Activated effector memory CD4-positive, alpha-beta T cell treated with anti-CD3 and anti-CD28 coated beads, Interleukin-2, amount 50 U/mL, for 16 hours (primary cell): ENCODE results near the gene KCNK3.

Experiments
- DNase-seq: peaks from one replicate; pipeline ENCODE4 v3.0.0-alpha.2; 2020

Gene KCNK3

DNA sequence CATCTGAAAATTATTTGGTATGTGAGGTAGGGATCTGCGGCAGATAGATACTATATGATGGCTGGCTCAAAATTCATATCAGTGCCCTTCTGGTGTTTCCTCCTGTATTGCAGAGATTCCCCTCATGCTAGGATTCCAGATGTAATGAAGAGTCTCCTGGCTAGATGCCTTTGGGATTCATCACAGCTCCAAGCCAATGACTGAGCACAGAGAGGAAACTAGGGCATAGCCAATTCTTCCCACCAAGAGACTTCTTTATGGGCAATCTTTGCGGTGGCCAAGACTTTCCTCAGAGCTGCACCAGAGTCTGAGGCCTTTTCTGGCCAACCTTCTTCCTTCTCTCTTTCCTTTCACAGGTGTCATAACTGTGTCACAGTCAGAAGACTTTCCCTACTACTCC, 25.9 kb upstream of the KCNK3 start:
- no peak for DNase-seq

DNA sequence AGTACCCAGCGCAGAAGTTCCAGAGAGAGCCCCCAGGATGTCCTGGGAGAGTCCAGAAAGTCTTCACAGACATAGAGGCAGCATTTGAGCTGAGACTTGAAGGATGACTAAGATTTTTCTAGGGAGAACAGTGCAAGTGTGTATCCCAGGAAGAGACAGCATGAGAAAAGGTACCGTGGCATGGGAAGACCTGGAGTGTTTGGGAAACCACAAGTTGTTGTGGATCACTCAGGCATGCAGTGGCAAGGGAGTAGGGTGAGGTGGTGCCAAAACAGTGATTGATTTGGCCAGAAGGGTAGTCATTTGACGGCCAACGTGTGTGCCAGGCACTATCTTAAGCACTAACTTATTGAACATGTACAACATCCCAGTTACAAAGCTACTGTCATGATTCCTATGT, 24.5 kb upstream of the KCNK3 start:
- no peak for DNase-seq

DNA sequence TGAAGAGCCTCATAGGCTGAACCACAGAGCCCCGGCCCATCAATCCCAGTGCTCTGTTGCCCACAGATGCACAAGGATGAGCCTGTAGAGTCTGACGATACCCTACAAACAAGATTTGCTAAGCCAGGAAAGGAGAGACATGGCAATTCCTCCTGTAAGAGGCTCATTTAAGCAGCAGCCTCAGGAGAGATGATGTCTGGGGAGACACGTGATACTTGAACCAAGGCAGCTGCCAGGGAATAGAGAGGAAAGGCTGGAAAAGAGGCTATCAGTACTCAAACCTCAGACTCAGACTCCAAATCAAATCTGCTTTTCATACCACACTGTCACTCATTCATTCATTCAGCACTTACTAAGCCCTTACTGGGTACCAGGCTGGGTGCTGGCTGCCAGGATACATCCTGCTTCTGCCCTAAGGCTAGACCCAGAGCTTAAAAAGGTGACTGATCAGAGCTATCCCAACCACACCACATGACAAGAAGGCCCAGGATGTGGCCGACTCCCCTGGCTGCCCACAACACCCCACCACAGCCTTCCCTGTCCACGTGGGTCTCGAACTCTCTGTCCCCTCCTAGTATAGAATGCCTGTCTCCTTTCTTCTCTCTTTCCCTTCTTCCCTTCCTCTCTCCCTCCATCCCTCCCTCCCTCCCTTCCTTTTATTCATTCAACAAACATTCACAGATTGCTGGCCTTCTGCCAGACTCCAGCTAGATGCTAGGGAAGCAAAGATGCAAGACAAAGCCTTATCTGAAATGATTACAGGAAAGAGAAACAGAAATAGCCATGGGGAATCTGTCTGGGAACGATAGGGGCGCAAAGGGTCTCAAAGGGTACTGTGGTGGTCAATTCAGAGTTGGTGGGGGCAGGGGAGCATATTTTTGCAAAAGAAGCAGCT, 23.4 kb upstream of the KCNK3 start:
- DNase-seq, result no peak

DNA sequence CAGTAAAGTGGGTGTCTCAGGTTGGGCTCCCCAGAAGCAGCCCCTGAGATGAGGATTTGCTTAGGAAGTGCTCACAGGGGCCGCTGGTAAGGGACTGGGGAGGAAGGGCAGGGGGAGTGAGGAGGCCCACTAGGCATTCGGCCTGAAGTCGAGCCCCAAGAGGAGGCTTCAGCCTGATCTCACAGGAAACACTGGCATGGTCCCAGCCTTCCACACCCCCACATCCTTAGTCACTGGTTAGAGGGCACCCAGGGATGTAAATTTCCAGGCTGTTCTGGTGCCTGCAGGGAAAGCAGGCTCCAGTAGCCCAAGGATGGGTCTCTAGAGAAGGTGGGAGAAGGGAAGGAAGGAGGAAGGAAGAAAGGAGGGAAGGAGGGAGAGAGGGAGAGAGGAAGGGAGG, 22.4 kb upstream of the KCNK3 start:
- no peak for DNase-seq

DNA sequence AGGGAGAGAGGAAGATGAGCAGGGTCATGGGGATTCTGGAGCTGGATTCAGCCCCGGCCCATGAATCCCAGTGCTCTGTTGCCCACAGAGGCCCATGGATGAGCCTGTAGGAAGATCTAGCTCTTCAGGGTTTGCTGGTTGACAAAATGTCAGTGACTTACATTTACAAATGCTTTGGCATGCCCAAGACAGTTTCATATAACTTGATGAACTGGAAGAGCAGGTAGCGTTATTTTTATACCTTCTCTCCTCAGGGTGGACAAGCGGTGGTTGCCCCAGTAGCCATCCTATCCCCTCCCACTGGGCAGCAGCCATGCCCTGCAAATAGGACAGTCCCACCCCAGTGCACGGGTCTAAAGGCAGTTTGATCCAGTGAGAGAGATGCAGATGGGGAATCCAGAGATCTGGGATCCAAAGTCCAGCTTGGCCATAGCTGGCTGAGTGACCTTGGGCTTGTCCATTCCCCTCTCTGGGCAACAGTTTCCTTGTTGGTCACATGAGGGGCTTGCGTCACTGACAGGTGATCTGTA, 21.5 kb upstream of the KCNK3 start:
- peak; percentile 5 for DNase-seq

DNA sequence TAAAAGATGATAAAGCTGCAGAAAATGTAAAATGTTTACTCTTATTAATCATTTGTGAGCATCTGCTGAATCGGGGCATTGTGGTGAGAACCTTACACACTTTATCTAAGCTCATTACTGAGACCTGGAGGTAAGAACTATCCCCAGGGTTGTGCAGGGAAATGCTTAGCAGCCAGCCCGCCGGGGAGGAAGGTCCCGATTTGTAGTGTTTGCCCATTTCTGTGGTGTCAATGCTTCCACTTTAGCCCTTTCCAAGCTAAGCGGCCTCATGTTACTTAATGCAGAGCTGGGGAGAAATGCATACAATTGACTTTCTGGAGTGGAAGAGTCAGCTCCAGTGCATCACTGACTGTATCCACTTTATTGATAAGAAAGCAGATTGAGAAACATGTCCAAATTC, 20.8 kb upstream of the KCNK3 start:
- DNase-seq, result peak; percentile 10

DNA sequence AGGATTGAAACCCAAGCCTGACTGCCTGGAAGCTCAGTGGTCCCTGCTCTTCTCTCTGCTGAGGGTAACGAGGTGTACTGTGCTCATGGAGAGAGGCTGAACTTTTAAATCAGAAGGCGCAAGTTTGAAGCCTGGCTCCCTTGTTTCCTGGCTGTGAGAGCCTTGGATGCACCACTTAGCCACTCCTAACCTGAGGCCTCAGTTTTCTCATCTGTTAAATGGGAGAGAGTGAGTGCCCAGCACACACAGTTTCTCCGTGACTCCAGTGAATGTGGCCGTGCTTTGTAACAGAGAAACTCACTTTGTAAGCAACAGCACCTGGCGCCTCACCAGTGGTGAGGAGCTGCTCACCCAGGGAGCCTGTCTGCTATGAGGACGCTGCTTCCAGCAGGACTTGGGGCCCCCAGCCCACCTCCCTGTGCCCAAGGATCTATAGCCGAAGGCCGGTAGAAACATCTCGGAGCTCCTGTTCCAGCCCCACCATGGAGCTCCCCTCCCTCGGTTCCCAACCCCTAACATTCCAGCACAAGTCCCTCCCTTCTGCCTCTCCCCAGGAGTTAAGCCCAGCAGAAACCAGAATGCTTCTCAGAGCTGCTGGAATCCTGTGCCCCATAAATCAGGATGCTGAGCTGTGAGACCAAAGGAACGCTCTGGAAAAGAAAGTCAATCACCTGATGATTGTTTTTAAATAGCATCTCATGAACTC, 20.3 kb upstream of the KCNK3 start:
- peak; percentile 39 for DNase-seq

DNA sequence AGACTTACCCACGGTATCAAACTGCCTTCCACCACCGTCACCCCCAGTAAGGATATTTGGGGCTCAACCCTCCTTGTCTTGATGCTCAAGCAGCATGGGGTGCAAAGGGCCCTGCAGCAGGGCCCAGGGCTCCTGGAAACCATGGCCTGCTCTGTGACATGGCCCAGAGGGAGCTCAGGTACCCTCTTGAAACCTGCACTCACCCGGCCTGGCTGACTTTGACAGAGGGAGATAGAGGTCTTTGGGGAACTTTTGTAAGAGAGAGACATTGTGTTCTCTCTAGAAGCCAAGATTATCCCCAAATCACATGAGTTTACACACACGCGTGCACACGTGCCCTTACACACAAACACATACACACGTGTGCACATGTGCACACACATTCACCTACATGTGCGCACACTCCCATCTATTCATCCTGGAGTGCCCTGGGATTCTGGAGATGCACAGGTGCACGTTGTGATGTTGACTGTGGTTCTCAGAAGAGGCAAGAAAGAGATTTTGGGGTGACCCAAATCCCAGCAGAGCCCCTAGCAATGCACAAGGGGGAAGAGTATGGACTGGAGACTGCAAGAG, 19.6 kb upstream of the KCNK3 start:
- DNase-seq, result peak; percentile 22

DNA sequence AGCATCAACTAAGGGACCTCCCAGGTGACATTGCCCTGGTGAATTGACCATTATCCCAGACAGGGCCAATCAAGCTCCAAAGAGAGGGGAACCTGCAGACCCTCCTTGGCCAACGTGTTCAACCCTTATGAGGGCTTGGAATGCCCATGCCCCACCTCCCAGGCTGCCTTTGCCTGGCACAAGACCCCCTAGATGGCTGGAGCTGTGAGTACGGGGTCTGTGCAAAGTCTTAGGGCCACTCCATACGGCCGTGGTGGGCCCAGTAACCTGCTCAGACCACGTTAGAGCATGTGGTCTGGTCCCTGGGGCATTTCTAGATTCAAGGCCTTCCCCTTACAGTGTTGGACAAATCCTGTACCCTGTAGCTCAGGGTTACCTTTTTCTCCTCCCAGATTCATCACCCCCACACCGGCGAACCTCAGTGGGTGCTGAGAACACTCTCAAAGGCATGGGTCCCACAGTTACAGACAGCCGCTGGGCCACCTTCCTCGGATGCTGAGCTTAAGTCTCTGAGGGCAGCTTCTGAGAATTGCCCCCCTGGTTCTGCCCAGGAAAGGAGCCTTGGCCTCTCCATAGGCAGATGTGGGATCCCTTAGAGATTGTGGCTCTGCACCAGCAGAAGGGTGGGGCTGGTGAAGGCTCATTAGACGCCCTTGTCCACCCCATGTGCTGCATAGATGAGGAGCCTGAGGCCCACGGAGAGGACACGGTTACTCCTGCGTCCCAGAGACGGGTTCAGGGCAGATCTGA, 18.3 kb upstream of the KCNK3 start:
- peak; percentile 48 for DNase-seq

DNA sequence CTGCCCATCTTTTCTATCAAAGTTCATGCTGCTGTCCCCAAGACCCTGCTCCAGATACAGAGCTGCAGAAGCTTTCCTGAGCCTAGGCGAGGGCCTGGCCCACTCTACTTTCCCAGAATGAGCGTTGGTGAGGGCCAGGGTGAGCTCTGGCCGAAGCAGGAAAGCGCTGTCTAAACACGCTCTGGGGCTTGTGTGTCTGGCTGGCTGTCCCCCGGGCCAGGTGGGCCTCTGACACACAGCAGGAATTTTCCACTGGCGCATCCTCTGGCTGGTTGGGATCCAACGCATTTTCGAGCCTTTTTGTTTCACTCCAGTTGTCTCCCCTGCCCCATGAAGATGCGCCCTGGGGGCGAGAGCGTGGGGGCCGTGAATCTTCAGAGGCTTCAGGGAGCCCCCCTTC, 17.8 kb upstream of the KCNK3 start:
- peak; percentile 37 for DNase-seq

DNA sequence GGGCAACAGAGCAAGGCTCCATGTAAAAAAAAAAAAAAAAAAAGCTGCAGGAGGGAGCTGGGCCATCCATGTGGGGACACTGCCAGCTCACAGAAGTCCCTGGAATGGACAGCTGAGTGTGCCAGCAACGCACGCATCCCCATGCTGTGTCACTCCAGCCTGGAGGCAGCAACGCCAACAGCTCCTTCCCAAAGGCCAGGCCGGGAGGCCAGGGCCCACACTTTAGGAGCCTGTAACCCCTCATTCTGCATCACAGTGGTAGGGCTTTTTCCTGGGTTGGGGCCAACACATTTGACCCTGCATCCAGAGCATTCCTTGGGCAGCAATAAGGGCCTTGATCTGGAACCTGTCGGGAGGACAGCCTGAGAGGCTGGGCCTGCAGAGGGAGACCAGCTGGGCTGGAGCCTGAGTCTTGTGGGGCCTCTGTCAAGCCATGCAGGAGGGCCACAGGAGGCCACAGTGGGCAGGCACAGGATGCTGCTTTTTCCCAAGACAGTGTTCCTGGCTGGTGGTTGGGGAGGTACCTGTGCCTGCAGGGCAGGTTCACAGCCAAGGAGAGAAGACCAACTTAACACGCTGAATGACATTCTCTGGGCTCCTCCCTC, 16.8 kb upstream of the KCNK3 start:
- DNase-seq, result peak; percentile 42

DNA sequence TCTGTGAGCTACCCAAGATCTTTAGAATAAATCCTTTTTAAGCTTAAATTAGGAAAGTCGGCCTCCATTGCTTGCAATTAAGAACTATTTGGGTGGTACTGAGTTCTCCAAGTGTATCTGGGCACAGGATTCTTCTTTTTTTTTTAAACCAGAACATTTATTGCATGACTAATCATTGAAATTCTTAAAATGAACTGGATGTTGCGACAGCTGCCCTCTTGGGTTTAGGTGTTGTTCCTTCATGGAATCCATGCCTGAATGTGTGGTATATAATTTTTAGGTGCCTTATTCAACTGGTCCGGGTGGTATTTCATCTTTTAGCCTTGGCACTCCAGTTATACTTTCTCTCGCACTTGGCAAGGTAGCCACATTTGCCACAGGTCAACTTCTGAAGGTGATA, 14.5 kb upstream of the KCNK3 start:
- no peak for DNase-seq

DNA sequence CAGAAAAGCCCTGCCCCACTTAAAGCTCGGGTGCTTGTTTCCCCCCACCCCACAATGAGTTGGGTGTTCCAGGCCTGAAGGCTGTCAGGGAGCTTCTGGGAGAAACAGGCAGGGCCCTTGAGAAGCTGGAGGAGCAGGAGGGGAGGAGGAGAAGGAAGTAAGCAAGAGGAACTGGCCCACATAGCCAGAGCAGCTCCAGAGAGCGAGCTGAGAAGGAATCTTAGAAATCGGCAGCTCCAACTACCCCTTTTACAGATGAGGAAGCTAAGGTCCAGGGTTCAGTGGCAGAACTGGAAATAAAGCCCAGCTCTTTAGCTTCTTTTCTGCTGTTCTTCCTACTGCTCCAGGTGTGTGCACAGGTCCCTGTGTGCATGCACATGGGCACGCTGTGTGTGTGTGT, 12.7 kb upstream of the KCNK3 start:
- DNase-seq, result peak; percentile 1

DNA sequence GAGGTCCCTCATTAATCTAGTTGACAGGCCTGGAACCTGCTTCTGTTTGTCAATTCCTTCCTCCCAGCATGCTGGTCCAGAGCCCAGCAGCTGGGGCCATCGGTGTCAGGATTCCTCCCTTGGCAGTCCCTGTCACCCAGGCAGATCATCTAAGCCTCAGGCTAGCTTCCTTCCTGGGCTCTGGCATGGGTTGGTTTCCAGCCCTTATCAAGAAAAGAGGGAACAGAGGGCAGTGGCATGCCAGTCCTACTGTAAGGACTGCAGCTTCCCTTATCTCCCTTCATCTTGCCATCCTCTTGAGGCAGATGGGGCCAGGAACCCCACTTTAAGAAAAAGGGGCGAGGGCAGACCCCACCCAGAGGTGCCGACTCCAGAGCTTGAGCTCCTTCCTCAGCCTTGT, 10.9 kb upstream of the KCNK3 start:
- peak; percentile 19 for DNase-seq

DNA sequence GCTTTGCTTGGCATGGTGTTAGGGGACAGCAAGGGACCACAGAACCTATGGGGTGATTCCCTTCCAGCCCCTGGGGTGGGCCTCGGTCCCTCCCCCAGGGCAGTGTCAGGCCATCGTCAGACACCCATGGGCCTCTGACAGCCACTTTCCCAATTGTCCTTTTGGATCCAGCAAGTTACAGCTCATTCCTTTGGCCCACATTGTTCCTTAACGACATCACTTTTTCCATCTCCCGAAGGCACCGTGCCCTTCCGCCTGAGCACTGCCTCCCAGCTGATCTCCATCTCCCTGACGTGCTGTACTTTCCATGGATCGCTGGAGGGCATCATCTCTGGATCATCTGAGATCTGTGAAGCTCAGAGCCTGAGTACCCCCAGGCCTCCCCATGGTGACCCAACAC, 10.4 kb upstream of the KCNK3 start:
- DNase-seq, result peak; percentile 9

DNA sequence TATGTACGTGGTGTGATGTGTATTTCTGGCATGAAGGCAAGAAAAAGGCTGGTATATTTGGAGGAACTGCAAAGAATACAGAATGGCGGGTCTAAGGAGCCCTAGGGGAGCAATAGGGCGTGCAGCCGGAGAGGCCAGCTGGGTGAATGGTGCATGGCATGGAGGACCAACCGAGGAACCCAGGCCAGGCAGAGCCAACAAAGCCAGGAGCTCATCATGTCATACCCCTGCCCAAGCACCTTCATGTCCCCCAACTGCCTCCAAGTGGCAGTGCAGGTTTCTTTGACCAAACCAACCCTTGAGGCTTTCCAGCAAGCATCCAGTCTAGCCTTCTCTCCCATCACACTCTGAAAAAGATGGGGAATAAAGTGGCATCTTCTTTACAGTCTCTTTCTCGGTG, 8.9 kb upstream of the KCNK3 start:
- peak; percentile 17 for DNase-seq

DNA sequence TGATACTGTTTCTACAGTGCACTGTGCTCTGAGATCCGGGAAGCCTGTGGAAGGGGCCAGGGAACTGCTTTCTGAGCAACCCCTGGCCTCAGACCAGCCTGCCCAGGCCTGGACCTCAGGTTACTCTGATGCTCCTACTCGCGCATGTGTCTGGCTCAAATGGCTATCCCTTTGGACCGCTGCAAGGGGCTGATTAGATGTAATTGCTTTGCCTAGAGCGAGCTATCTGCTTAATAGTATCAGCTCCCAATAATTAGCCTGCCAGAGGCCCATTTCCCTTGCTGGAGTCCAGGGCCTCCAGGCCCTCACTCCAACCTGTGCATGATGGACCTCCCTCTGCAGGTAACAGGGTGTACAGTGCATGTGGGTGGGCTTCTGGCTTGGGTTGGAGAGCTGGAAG, 7.2 kb upstream of the KCNK3 start:
- DNase-seq, result no peak

DNA sequence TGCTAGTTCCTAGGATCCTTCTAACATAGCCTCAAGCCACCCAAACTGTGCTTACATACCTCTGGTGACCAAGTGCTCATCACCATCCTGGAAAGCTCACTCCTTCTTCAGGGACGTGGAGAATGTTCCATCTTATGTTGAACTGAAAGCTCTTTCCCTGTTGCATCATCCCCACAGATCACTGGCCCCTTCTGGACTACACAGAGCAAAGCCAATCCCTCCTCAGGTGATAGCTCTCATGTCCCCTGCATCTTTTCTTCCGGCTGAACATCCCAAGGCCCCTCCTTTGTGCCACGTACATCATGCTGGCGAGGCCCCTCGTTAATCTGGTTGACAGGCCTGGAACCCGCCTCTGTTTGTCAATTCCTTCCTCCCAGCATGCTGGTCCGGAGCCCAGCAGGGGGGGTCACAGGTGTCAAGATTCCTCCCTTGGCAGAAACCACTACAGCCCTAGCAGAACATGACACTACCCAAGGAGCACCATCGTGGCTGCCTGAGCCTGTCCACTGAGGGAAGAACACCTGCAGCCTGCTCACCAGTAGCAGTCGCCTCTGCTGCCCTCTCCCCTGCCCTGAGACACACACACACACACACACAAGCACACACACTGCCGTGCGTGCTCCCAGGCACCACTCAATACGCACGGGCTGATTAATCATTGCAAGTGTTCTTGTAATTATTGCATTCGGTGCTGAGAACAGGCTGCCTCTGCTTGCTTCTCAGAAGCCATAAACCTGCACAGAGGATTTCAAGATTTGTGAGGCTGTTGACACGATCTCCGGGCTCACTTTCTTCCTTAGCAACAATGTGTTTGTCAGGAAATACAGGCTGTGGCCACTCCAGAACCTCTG, 6.3 kb upstream of the KCNK3 start:
- no peak for DNase-seq

DNA sequence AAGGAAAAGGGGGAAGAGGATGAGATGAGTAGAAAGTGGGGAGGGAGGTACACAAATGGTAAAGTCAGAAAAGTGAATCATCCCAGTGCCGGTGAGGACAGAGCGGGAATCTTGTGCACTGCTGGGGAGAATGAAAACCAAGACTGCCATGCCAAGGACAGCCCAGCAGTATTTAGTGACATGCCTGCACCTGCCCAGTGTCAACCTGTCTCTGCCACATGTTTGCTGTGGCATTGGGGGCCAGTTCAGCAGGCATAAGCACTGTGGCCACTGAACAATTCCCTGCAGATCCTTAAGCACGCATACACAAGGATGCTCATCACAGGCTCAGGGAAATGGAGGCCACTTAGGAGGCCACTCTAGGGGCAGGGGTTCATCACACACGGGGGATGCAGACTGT, 5.2 kb upstream of the KCNK3 start:
- no peak for DNase-seq

DNA sequence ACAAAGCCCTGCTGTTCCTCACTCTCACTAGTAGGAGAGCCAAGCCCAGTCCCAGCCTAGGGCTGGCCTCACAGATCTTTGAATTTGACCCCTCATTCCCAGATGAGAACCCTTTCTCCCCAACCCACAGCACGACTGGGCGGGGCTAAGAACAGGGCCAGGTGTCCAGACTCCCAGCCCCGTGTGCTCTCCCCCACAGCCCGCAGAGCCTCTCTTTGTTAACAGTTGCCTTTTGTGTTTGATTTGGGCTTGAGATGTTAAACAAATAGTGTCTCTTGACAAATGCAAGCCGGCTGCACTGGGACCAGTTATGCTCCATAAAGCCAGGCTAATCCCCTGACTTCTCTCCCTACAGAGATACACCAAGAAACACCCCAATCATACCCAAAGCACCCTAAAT, 4.7 kb upstream of the KCNK3 start:
- no peak for DNase-seq

DNA sequence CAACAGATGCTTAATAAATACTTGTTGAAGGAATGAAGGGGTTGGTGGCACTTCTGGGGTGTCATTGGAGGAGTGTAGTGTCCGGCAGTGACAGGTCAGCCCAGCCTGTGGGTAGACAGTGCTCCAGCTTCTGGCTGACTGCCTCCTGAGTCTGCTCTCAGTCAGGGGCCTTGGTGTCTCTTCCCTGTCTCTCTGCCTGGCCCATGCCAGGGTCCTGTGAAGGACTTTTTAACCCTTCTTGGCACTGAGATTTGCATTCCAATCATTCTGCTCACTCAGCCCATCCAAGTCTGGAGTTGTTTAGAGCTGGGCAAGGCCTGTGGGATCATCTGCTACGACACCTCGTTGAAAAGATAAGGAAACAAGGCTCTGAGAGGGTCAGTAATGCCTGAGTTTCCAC, 1.4 kb upstream of the KCNK3 start:
- DNase-seq, result no peak

DNA sequence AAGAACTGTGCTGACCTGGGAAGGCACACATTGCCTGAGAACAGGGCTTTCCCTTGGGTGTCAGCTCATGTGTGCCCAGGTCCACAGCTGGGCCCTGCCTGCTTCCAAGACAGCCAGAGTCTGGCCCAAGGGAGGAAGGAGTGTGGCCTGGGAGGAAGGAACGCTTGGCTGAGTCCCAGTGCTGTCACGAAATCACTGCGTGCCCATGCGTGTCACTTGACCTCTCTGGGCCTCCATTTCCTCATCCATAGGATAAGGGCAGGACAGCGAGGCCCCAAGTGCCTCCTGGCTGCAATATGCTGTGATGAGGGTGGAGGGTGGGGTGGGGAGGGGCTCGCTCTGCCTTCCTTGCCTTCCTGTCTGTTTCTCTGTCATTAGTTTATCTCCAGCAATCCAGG, 642 bp upstream of the KCNK3 start:
- no peak for DNase-seq
